ENCODE results near the gene CNTNAP2. TPM values are rescaled to one million over a fixed set of nuclear protein-coding genes. Genes with fewer than 3 reads are reported as not detected.
"Not testable (repeated sequence)": the region's sequence is repeated elsewhere in the genome, so short reads cannot be mapped to it uniquely, and the experiment has no call there.

The CNTNAP2 gene
- polyA plus RNA-seq, 2 donors, result 0.41 to 0.48 TPM

- WGBS, 2 donors, result 28 to 33% methylated on average over 4 of the region's 4 CpGs
- Histone ChIP-seq H3K9me3 (ENCODE audit: control insufficient read depth in 2 of 2, insufficient read depth in 1 of 2, low read depth in 1 of 2, low read length in 1 of 2) (peaks cover 0 to 10% of the 10 kb centered on the region in 2 donors), H3K4me3 (ENCODE audit: low read depth in 1 of 2, low read length in 2 of 2) (no peak overlapping the region), H3K27me3 (ENCODE audit: control insufficient read depth in 1 of 2, insufficient read depth in 2 of 2, low read length in 2 of 2) (no peaks in the 10 kb centered on the region), H3K4me1 (ENCODE audit: control insufficient read depth in 2 of 2, insufficient read depth in 2 of 2, low read length in 1 of 2) (no peaks in the 10 kb centered on the region), H3K27ac (ENCODE audit: low read depth in 2 of 2, low read length in 1 of 2) (no peak overlapping the region), H3K36me3 (ENCODE audit: control insufficient read depth in 2 of 2, insufficient read depth in 2 of 2, low read length in 1 of 2) (no peaks in the 10 kb centered on the region)
Observed at GRCh38 chr7:148447221-148447849, 2330.7 kb downstream of the CNTNAP2 start.

GRCh38 chr7:148451526-148451925 is 2334.9 kb downstream of the CNTNAP2 start:
- H3K27ac ChIP-seq (ENCODE audit: low read depth in 2 of 2, low read length in 1 of 2); H3K4me3 ChIP-seq (ENCODE audit: low read depth in 1 of 2, low read length in 2 of 2); H3K27me3 ChIP-seq (ENCODE audit: control insufficient read depth in 1 of 2, insufficient read depth in 2 of 2, low read length in 2 of 2); H3K9me3 ChIP-seq (ENCODE audit: control insufficient read depth in 2 of 2, insufficient read depth in 1 of 2, low read depth in 1 of 2, low read length in 1 of 2); H3K4me1 ChIP-seq (ENCODE audit: control insufficient read depth in 2 of 2, insufficient read depth in 2 of 2, low read length in 1 of 2); H3K36me3 ChIP-seq (ENCODE audit: control insufficient read depth in 2 of 2, insufficient read depth in 2 of 2, low read length in 1 of 2): not testable (repeated sequence)
- WGBS, 2 donors, result 53 to 83% methylated on average over 2 to 8 of the region's 8 CpGs

GRCh38 chr7:148456351-148456750 is 2339.8 kb downstream of the CNTNAP2 start:
- WGBS, 2 donors, result 90 to 93% methylated on average over 8 of the region's 8 CpGs
- H3K9me3 ChIP-seq (ENCODE audit: control insufficient read depth in 2 of 2, insufficient read depth in 1 of 2, low read depth in 1 of 2, low read length in 1 of 2), result no peaks in the 10 kb centered on the region
- H3K4me3 ChIP-seq (ENCODE audit: low read depth in 1 of 2, low read length in 2 of 2), result no peak overlapping the region
- H3K36me3 ChIP-seq (ENCODE audit: control insufficient read depth in 2 of 2, insufficient read depth in 2 of 2, low read length in 1 of 2), result no peaks in the 10 kb centered on the region
- no peak overlapping the region for H3K27ac ChIP-seq (ENCODE audit: low read depth in 2 of 2, low read length in 1 of 2)
- no peaks in the 10 kb centered on the region for H3K4me1 ChIP-seq (ENCODE audit: control insufficient read depth in 2 of 2, insufficient read depth in 2 of 2, low read length in 1 of 2)
- H3K27me3 ChIP-seq (ENCODE audit: control insufficient read depth in 1 of 2, insufficient read depth in 2 of 2, low read length in 2 of 2), result no peaks in the 10 kb centered on the region

GRCh38 chr7:148457310-148457921 is 2340.8 kb downstream of the CNTNAP2 start:
- Histone ChIP-seq H3K4me1 (ENCODE audit: control insufficient read depth in 2 of 2, insufficient read depth in 2 of 2, low read length in 1 of 2) (no peaks in the 10 kb centered on the region), H3K27me3 (ENCODE audit: control insufficient read depth in 1 of 2, insufficient read depth in 2 of 2, low read length in 2 of 2) (no peaks in the 10 kb centered on the region), H3K36me3 (ENCODE audit: control insufficient read depth in 2 of 2, insufficient read depth in 2 of 2, low read length in 1 of 2) (no peaks in the 10 kb centered on the region), H3K9me3 (ENCODE audit: control insufficient read depth in 2 of 2, insufficient read depth in 1 of 2, low read depth in 1 of 2, low read length in 1 of 2) (no peaks in the 10 kb centered on the region), H3K4me3 (ENCODE audit: low read depth in 1 of 2, low read length in 2 of 2) (no peak overlapping the region), H3K27ac (ENCODE audit: low read depth in 2 of 2, low read length in 1 of 2) (no peak overlapping the region)
- 90 to 91% methylated on average over 10 of the region's 10 CpGs for WGBS, 2 donors

- H3K4me1 ChIP-seq (ENCODE audit: control insufficient read depth in 2 of 2, insufficient read depth in 2 of 2, low read length in 1 of 2), result no peaks in the 10 kb centered on the region
- no peak overlapping the region for H3K4me3 ChIP-seq (ENCODE audit: low read depth in 1 of 2, low read length in 2 of 2)
- H3K27ac ChIP-seq (ENCODE audit: low read depth in 2 of 2, low read length in 1 of 2), result no peak overlapping the region
- no peaks in the 10 kb centered on the region for H3K36me3 ChIP-seq (ENCODE audit: control insufficient read depth in 2 of 2, insufficient read depth in 2 of 2, low read length in 1 of 2)
- no peaks in the 10 kb centered on the region for H3K27me3 ChIP-seq (ENCODE audit: control insufficient read depth in 1 of 2, insufficient read depth in 2 of 2, low read length in 2 of 2)
- no peaks in the 10 kb centered on the region for H3K9me3 ChIP-seq (ENCODE audit: control insufficient read depth in 2 of 2, insufficient read depth in 1 of 2, low read depth in 1 of 2, low read length in 1 of 2)
Observed at GRCh38 chr7:148458263-148458662, 2341.7 kb downstream of the CNTNAP2 start.

GRCh38 chr7:148461392-148462179 is 2345.0 kb downstream of the CNTNAP2 start:
- 80 to 83% methylated on average over 4 of the region's 4 CpGs for WGBS, 2 donors
- Histone ChIP-seq H3K36me3 (ENCODE audit: control insufficient read depth in 2 of 2, insufficient read depth in 2 of 2, low read length in 1 of 2) (no peaks in the 10 kb centered on the region), H3K27me3 (ENCODE audit: control insufficient read depth in 1 of 2, insufficient read depth in 2 of 2, low read length in 2 of 2) (no peaks in the 10 kb centered on the region), H3K27ac (ENCODE audit: low read depth in 2 of 2, low read length in 1 of 2) (no peak overlapping the region), H3K4me3 (ENCODE audit: low read depth in 1 of 2, low read length in 2 of 2) (no peak overlapping the region), H3K9me3 (ENCODE audit: control insufficient read depth in 2 of 2, insufficient read depth in 1 of 2, low read depth in 1 of 2, low read length in 1 of 2) (no peaks in the 10 kb centered on the region), H3K4me1 (ENCODE audit: control insufficient read depth in 2 of 2, insufficient read depth in 2 of 2, low read length in 1 of 2) (no peaks in the 10 kb centered on the region)

- not testable (repeated sequence) for H3K27ac ChIP-seq (ENCODE audit: low read depth in 2 of 2, low read length in 1 of 2); H3K9me3 ChIP-seq (ENCODE audit: control insufficient read depth in 2 of 2, insufficient read depth in 1 of 2, low read depth in 1 of 2, low read length in 1 of 2); H3K36me3 ChIP-seq (ENCODE audit: control insufficient read depth in 2 of 2, insufficient read depth in 2 of 2, low read length in 1 of 2); H3K4me1 ChIP-seq (ENCODE audit: control insufficient read depth in 2 of 2, insufficient read depth in 2 of 2, low read length in 1 of 2); H3K4me3 ChIP-seq (ENCODE audit: low read depth in 1 of 2, low read length in 2 of 2); H3K27me3 ChIP-seq (ENCODE audit: control insufficient read depth in 1 of 2, insufficient read depth in 2 of 2, low read length in 2 of 2)
- WGBS, 2 donors, result 74 to 92% methylated on average over 9 of the region's 9 CpGs
Observed at GRCh38 chr7:148462774-148463173, 2346.2 kb downstream of the CNTNAP2 start.

- Histone ChIP-seq H3K36me3 (ENCODE audit: control insufficient read depth in 2 of 2, insufficient read depth in 2 of 2, low read length in 1 of 2) (no peaks in the 10 kb centered on the region), H3K9me3 (ENCODE audit: control insufficient read depth in 2 of 2, insufficient read depth in 1 of 2, low read depth in 1 of 2, low read length in 1 of 2) (no peaks in the 10 kb centered on the region), H3K27me3 (ENCODE audit: control insufficient read depth in 1 of 2, insufficient read depth in 2 of 2, low read length in 2 of 2) (no peaks in the 10 kb centered on the region), H3K4me1 (ENCODE audit: control insufficient read depth in 2 of 2, insufficient read depth in 2 of 2, low read length in 1 of 2) (no peaks in the 10 kb centered on the region), H3K27ac (ENCODE audit: low read depth in 2 of 2, low read length in 1 of 2) (no peak overlapping the region), H3K4me3 (ENCODE audit: low read depth in 1 of 2, low read length in 2 of 2) (no peak overlapping the region)
- WGBS, 2 donors, result 94 to 96% methylated on average over 4 of the region's 4 CpGs
Observed at GRCh38 chr7:148463210-148463609, 2346.6 kb downstream of the CNTNAP2 start.

GRCh38 chr7:148464947-148465346 is 2348.3 kb downstream of the CNTNAP2 start:
- Histone ChIP-seq H3K9me3 (ENCODE audit: control insufficient read depth in 2 of 2, insufficient read depth in 1 of 2, low read depth in 1 of 2, low read length in 1 of 2) (no peaks in the 10 kb centered on the region), H3K4me1 (ENCODE audit: control insufficient read depth in 2 of 2, insufficient read depth in 2 of 2, low read length in 1 of 2) (no peaks in the 10 kb centered on the region), H3K27ac (ENCODE audit: low read depth in 2 of 2, low read length in 1 of 2) (no peak overlapping the region), H3K27me3 (ENCODE audit: control insufficient read depth in 1 of 2, insufficient read depth in 2 of 2, low read length in 2 of 2) (no peaks in the 10 kb centered on the region), H3K4me3 (ENCODE audit: low read depth in 1 of 2, low read length in 2 of 2) (no peak overlapping the region), H3K36me3 (ENCODE audit: control insufficient read depth in 2 of 2, insufficient read depth in 2 of 2, low read length in 1 of 2) (no peaks in the 10 kb centered on the region)
- WGBS, 2 donors, result 84 to 87% methylated on average over 7 of the region's 7 CpGs
